DND-41 (cell line): ENCODE measurements around the gene CCNB3.
A peak's percentile ranks its signal among the peaks of the same experiment; 100 is the strongest.

Experiments
- CTCF ChIP-seq: IDR thresholded peaks from 2 replicates; pipeline ENCODE4 v1.5.1; 2012; ENCODE audit warnings: borderline replicate concordance, low read length, moderate library complexity, mild to moderate bottlenecking; ENCODE audit not compliant: poor library complexity, severe bottlenecking; ENCODE audit errors: extremely low read depth
- EZH2 ChIP-seq: IDR thresholded peaks from 3 replicates; pipeline ENCODE4 v1.6.1; 2012; ENCODE audit warnings: borderline replicate concordance, low read depth, mild to moderate bottlenecking, moderate library complexity, low read length, inconsistent platforms; ENCODE audit not compliant: severe bottlenecking

GRCh38 chrX:50211510-50211909, 6.9 kb downstream of the CCNB3 start:
- peak; percentile 20 for TF ChIP-seq CTCF
- TF ChIP-seq EZH2 = no peak
